Keratinocyte (primary cell): ENCODE results near the gene NFIC. TPM values are rescaled to one million over a fixed set of nuclear protein-coding genes. Genes with fewer than 3 reads are reported as not detected.

Source experiments
- DNase-seq: peaks from one replicate; pipeline ENCODE4 v3.0.0-alpha.2; 2011; ENCODE audit warnings: low read depth, missing footprints, low spot score
- FAIRE-seq: peaks from 2 replicates; lab custom pipeline; 2011; peaks lifted over from hg19 to GRCh38; lab: Jason Lieb, UNC
- H2AFZ ChIP-seq: 2 replicates; pipeline ENCODE4 v1.6.0; 2012; ENCODE audit warnings: low read length, control low read depth, inconsistent platforms; ENCODE audit not compliant: control insufficient read depth
- H3K27ac ChIP-seq: 2 replicates; pipeline ENCODE4 v1.5.1; 2011; ENCODE audit warnings: low read length; ENCODE audit not compliant: control insufficient read depth, insufficient read depth
- H3K27me3 ChIP-seq: 3 replicates; pipeline ENCODE4 v1.6.0; 2011; ENCODE audit warnings: low read length; ENCODE audit not compliant: control insufficient read depth, insufficient read depth; ENCODE audit errors: extremely low read depth
- H3K36me3 ChIP-seq, 2 experiments: 2 replicates in 1 of 2; 3 replicates in 1 of 2; pipeline ENCODE4 v1.5.1; 2011; ENCODE audit warnings: low read length in 2 of 2, mild to moderate bottlenecking in 1 of 2; ENCODE audit not compliant: control insufficient read depth in 2 of 2, insufficient read depth in 2 of 2; ENCODE audit errors: extremely low read depth in 1 of 2
- H3K4me1 ChIP-seq: 3 replicates; pipeline ENCODE4 v1.5.1; 2011; ENCODE audit warnings: low read length; ENCODE audit not compliant: control insufficient read depth, insufficient read depth; ENCODE audit errors: extremely low read depth
- H3K4me2 ChIP-seq: 3 replicates; pipeline ENCODE4 v1.6.0; 2011; ENCODE audit warnings: low read depth, low read length; ENCODE audit not compliant: control insufficient read depth, insufficient read depth; ENCODE audit errors: extremely low read depth
- H3K4me3 ChIP-seq, 3 experiments: fragments of 200-600 bp in 1 of 3; sonication (generic) in 1 of 3; 2 replicates in 2 of 3; 3 replicates in 1 of 3; pipeline ENCODE4 v1.5.1; 2011 to 2016; ENCODE audit warnings: low read length in 3 of 3, mild to moderate bottlenecking in 3 of 3, control low read depth in 2 of 3, inconsistent platforms in 1 of 3, low read depth in 1 of 3, mixed read lengths in 1 of 3, mixed run types in 1 of 3, moderate library complexity in 1 of 3; ENCODE audit not compliant: control insufficient read depth in 2 of 3, insufficient read depth in 2 of 3; ENCODE audit errors: extremely low read depth in 1 of 3
- H3K79me2 ChIP-seq: 2 replicates; pipeline ENCODE4 v1.6.0; 2012; ENCODE audit warnings: low read length; ENCODE audit not compliant: control insufficient read depth, insufficient read depth
- H3K9ac ChIP-seq: 3 replicates; pipeline ENCODE4 v1.6.0; 2011; ENCODE audit warnings: low read length; ENCODE audit not compliant: control insufficient read depth, insufficient read depth; ENCODE audit errors: extremely low read depth
- H3K9me1 ChIP-seq: 3 replicates; pipeline ENCODE4 v1.6.0; 2011; ENCODE audit warnings: low read length; ENCODE audit not compliant: control insufficient read depth, insufficient read depth; ENCODE audit errors: extremely low read depth
- H3K9me3 ChIP-seq: 2 replicates; pipeline ENCODE4 v1.5.1; 2012; ENCODE audit warnings: low read depth, low read length; ENCODE audit not compliant: control insufficient read depth
- H4K20me1 ChIP-seq: 3 replicates; pipeline ENCODE4 v1.6.0; 2011; ENCODE audit warnings: low read length; ENCODE audit not compliant: control insufficient read depth, insufficient read depth; ENCODE audit errors: extremely low read depth
- EZH2 ChIP-seq: IDR thresholded peaks from one replicate; pipeline ENCODE4 v1.6.1; 2012; ENCODE audit warnings: inconsistent platforms, mild to moderate bottlenecking, low read length, moderate library complexity
- dilution Hi-C: fragments of 300-500 bp; cut with MboI; formaldehyde crosslinking; loops from one replicate; pipeline ENCODE4 v1.7.0; 2020; ENCODE audit warnings: low sequenced_read_pairs; ENCODE audit not compliant: extremely low pct_ligation_motif_present
- polyA plus RNA-seq, 5 experiments: library from polyadenylated mRNA; depleted of rRNA in 3 of 5; stranded (reverse) in 3 of 5; stranded (forward) in 1 of 5; unstranded in 1 of 5; fragments of >200 nt; gene quantifications; 1 replicate in 1 of 5; 2 replicates in 3 of 5; 3 replicates in 1 of 5; pipeline versions ENCODE4 v1.2.1 to v1.2.3, GENCODE V29; 2011 to 2012; ENCODE audit warnings: missing spikeins in 2 of 5, low read depth in 1 of 5, low replicate concordance in 1 of 5
- TF ChIP-seq, protein P1 (sequence below), 3 experiments: IDR thresholded peaks in 1 of 3; conservative IDR thresholded peaks in 1 of 3; optimal IDR thresholded peaks in 1 of 3; 2 replicates in 2 of 3; 3 replicates in 1 of 3; pipeline versions ENCODE3 to v1.5.1; 2011; ENCODE audit warnings: low read length in 3 of 3, mild to moderate bottlenecking in 3 of 3, moderate library complexity in 2 of 3, control low read depth in 1 of 3, inconsistent platforms in 1 of 3; ENCODE audit not compliant: insufficient read depth in 2 of 3; ENCODE audit errors: extremely low read depth in 1 of 3

The NFIC gene
- polyA plus RNA-seq, 1 donor (not counting 4 experiments of a cell fraction or from before 2014, with no cell fraction given): 2.4 TPM

- peaks cover 13% of the 10 kb centered on the region for H3K27me3 ChIP-seq
- peaks cover 3% of the 10 kb centered on the region for H3K4me1 ChIP-seq
- H4K20me1 ChIP-seq: no peaks in the 10 kb centered on the region
- H3K79me2 ChIP-seq: no peaks in the 10 kb centered on the region
- H3K36me3 ChIP-seq: no peaks in the 10 kb centered on the region
- no peak overlapping the region for H3K9ac ChIP-seq
- no peaks in the 10 kb centered on the region for H3K9me1 ChIP-seq
- H3K9me3 ChIP-seq: no peaks in the 10 kb centered on the region
- no peak overlapping the region for H3K4me3 ChIP-seq
- no peak overlapping the region for H3K27ac ChIP-seq
- FAIRE-seq (no peak), DNase-seq (no peak)
- dilution Hi-C loops: no loop called here
- no peak overlapping the region for H2AFZ ChIP-seq
- no peak overlapping the region for H3K4me2 ChIP-seq
- no peak for TF ChIP-seq EZH2
- TF ChIP-seq, protein P1, sequence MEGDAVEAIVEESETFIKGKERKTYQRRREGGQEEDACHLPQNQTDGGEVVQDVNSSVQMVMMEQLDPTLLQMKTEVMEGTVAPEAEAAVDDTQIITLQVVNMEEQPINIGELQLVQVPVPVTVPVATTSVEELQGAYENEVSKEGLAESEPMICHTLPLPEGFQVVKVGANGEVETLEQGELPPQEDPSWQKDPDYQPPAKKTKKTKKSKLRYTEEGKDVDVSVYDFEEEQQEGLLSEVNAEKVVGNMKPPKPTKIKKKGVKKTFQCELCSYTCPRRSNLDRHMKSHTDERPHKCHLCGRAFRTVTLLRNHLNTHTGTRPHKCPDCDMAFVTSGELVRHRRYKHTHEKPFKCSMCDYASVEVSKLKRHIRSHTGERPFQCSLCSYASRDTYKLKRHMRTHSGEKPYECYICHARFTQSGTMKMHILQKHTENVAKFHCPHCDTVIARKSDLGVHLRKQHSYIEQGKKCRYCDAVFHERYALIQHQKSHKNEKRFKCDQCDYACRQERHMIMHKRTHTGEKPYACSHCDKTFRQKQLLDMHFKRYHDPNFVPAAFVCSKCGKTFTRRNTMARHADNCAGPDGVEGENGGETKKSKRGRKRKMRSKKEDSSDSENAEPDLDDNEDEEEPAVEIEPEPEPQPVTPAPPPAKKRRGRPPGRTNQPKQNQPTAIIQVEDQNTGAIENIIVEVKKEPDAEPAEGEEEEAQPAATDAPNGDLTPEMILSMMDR (optimal IDR thresholded peaks at IDR 0.05 in 1 of 3, IDR thresholded peaks at IDR 0.05 in 1 of 3, conservative IDR thresholded peaks at IDR 0.05 in 1 of 3; ENCODE audit: extremely low read depth in 1 of 3, insufficient read depth in 2 of 3, low read length in 3 of 3): no peak
Observed at GRCh38 chr19:3322199-3322978, 44.0 kb upstream of the NFIC start.

GRCh38 chr19:3323026-3323425 is 43.4 kb upstream of the NFIC start:
- Histone ChIP-seq H3K27me3 (peaks cover 13% of the 10 kb centered on the region), H3K9me3 (no peaks in the 10 kb centered on the region), H3K36me3 (no peaks in the 10 kb centered on the region), H2AFZ (no peak overlapping the region), H3K79me2 (no peaks in the 10 kb centered on the region), H4K20me1 (no peaks in the 10 kb centered on the region), H3K9me1 (no peaks in the 10 kb centered on the region), H3K9ac (no peak overlapping the region), H3K4me1 (peaks cover 3% of the 10 kb centered on the region), H3K4me2 (no peak overlapping the region), H3K4me3 (no peak overlapping the region), H3K27ac (no peak overlapping the region)
- FAIRE-seq: no peak
- no peak for TF ChIP-seq EZH2
- TF ChIP-seq, protein P1 (optimal IDR thresholded peaks at IDR 0.05 in 1 of 3, IDR thresholded peaks at IDR 0.05 in 1 of 3, conservative IDR thresholded peaks at IDR 0.05 in 1 of 3; ENCODE audit: extremely low read depth in 1 of 3, insufficient read depth in 2 of 3, low read length in 3 of 3): no peak
- dilution Hi-C loops: no loop called here
- no peak for DNase-seq
